Neuronal stem cell (in vitro differentiated cells): ENCODE results near the gene KCNJ6.

Source experiments
- DNase-seq: peaks from one replicate; pipeline ENCODE4 v3.0.0-alpha.2; 2013; ENCODE audit warnings: low spot score
- H2AFZ ChIP-seq: one replicate; pipeline ENCODE4 v1.6.1; 2013; ENCODE audit warnings: mild to moderate bottlenecking, low read length, inconsistent platforms
- H2AK5ac ChIP-seq: 2 replicates; pipeline ENCODE4 v1.6.1; 2013; ENCODE audit warnings: low read depth, mild to moderate bottlenecking, inconsistent platforms, low read length, moderate library complexity, mixed read lengths
- H2BK120ac ChIP-seq: 2 replicates; pipeline ENCODE4 v1.6.1; 2013; ENCODE audit warnings: low read depth, mild to moderate bottlenecking, inconsistent platforms, low read length, moderate library complexity, mixed read lengths
- H2BK12ac ChIP-seq: one replicate; pipeline ENCODE4 v1.6.1; 2013; ENCODE audit warnings: low read length, inconsistent platforms
- H2BK15ac ChIP-seq: 2 replicates; pipeline ENCODE4 v1.6.1; 2013; ENCODE audit warnings: mild to moderate bottlenecking, low read length, inconsistent platforms, mixed read lengths
- H2BK5ac ChIP-seq: one replicate; pipeline ENCODE4 v1.6.1; 2013; ENCODE audit warnings: inconsistent platforms, mild to moderate bottlenecking, low read length, moderate library complexity
- H3K14ac ChIP-seq: one replicate; pipeline ENCODE4 v1.6.1; 2013; ENCODE audit warnings: low read length, inconsistent platforms
- H3K18ac ChIP-seq: 2 replicates; pipeline ENCODE4 v1.6.1; 2013; ENCODE audit warnings: low read length, inconsistent platforms
- H3K23ac ChIP-seq: 2 replicates; pipeline ENCODE4 v1.6.1; 2013; ENCODE audit warnings: low read depth, mild to moderate bottlenecking, mixed read lengths, low read length, inconsistent platforms; ENCODE audit not compliant: poor library complexity
- H3K27ac ChIP-seq: replicated peaks from 3 replicates; pipeline ENCODE4 v1.5.1; 2013; ENCODE audit warnings: low read length, inconsistent platforms
- H3K27me3 ChIP-seq, 3 experiments: 2 replicates each; pipeline ENCODE4 v1.6.1; 2013; ENCODE audit warnings: low read length in 3 of 3, mild to moderate bottlenecking in 2 of 3, inconsistent platforms in 1 of 3, low read depth in 1 of 3, mixed read lengths in 1 of 3, moderate library complexity in 1 of 3; ENCODE audit not compliant: control insufficient read depth in 3 of 3, insufficient read depth in 3 of 3
- H3K36me3 ChIP-seq, 2 donors: replicated peaks in 1 of 2; 2 replicates each; pipeline ENCODE4 v1.6.1; 2013; ENCODE audit warnings: low read length in 2 of 2; ENCODE audit not compliant: control insufficient read depth in 2 of 2, insufficient read depth in 2 of 2
- H3K4ac ChIP-seq: 2 replicates; pipeline ENCODE4 v1.6.1; 2013; ENCODE audit warnings: inconsistent platforms, mild to moderate bottlenecking, low read length, moderate library complexity
- H3K4me1 ChIP-seq, 2 donors: 1 replicate in 1 of 2; 2 replicates in 1 of 2; pipeline ENCODE4 v1.6.1; 2013; ENCODE audit warnings: low read length in 2 of 2, low read depth in 1 of 2; ENCODE audit not compliant: control insufficient read depth in 2 of 2, insufficient read depth in 1 of 2
- H3K4me2 ChIP-seq: one replicate; pipeline ENCODE4 v1.6.1; 2013; ENCODE audit warnings: mild to moderate bottlenecking, low read length, inconsistent platforms; ENCODE audit not compliant: insufficient read depth, poor library complexity, severe bottlenecking
- H3K4me3 ChIP-seq, 2 donors: 2 replicates each; pipeline ENCODE4 v1.5.1; 2013; ENCODE audit warnings: low read length in 2 of 2, mild to moderate bottlenecking in 2 of 2, inconsistent platforms in 1 of 2, moderate library complexity in 1 of 2
- H3K79me1 ChIP-seq: one replicate; pipeline ENCODE4 v1.6.1; 2013; ENCODE audit warnings: low read depth, mild to moderate bottlenecking, inconsistent platforms, low read length, moderate library complexity
- H3K9ac ChIP-seq: one replicate; pipeline ENCODE4 v1.6.1; 2013; ENCODE audit warnings: mild to moderate bottlenecking, low read depth, low read length, inconsistent platforms; ENCODE audit not compliant: poor library complexity
- H3K9me3 ChIP-seq, 2 donors: replicated peaks in 1 of 2; 2 replicates each; pipeline versions ENCODE3 to v1.6.1; 2013; ENCODE audit warnings: low read length in 2 of 2, mild to moderate bottlenecking in 2 of 2, inconsistent platforms in 1 of 2, low read depth in 1 of 2, mixed read lengths in 1 of 2, moderate library complexity in 1 of 2; ENCODE audit not compliant: control insufficient read depth in 2 of 2, insufficient read depth in 1 of 2
- H4K8ac ChIP-seq: one replicate; pipeline ENCODE4 v1.6.1; 2013; ENCODE audit warnings: low read depth, mild to moderate bottlenecking, inconsistent platforms, low read length, moderate library complexity
- H4K91ac ChIP-seq: one replicate; pipeline ENCODE4 v1.6.1; 2013; ENCODE audit warnings: low read length, low read depth, mild to moderate bottlenecking, inconsistent platforms; ENCODE audit not compliant: poor library complexity
- WGBS, 2 donors: extraction: QIAGEN DNeasy Blood & Tissue Kit; methylation state at CpG; one replicate each; pipeline ENCODE4 v1.1.7; 2013; ENCODE audit warnings: missing lambda C conversion rate in 2 of 2, mixed read lengths in 1 of 2; ENCODE audit not compliant: insufficient read length in 2 of 2, insufficient replicate concordance in 1 of 2; ENCODE audit errors: extremely low coverage in 2 of 2; 5-methylcytosine and 5-hydroxymethylcytosine counted together

The KCNJ6 gene

GRCh38 chr21:37888659-37889058, 27.6 kb downstream of the KCNJ6 start:
- H3K14ac ChIP-seq = no peak overlapping the region
- H3K79me1 ChIP-seq = no peaks in the 10 kb centered on the region
- no CpG with 5 or more reads among the region's 6 CpGs for WGBS, 2 donors
- H3K4ac ChIP-seq = no peak overlapping the region
- H3K9me3 ChIP-seq = peaks cover 0 to 2% of the 10 kb centered on the region in 2 donors
- H3K4me2 ChIP-seq = no peak overlapping the region
- H2AK5ac ChIP-seq = no peak overlapping the region
- H3K4me3 ChIP-seq = no peak overlapping the region
- H2BK12ac ChIP-seq = no peak overlapping the region
- H3K23ac ChIP-seq = no peak overlapping the region
- H4K91ac ChIP-seq = no peak overlapping the region
- H4K8ac ChIP-seq = no peak overlapping the region
- H3K4me1 ChIP-seq = peaks cover 0 to 7% of the 10 kb centered on the region in 2 donors
- no peaks in the 10 kb centered on the region for H3K27me3 ChIP-seq
- no peaks in the 10 kb centered on the region for H3K36me3 ChIP-seq
- no peak overlapping the region for H3K27ac ChIP-seq
- H2BK120ac ChIP-seq = no peak overlapping the region
- no peak for DNase-seq
- no peak overlapping the region for H3K18ac ChIP-seq
- H2BK5ac ChIP-seq = no peak overlapping the region
- no peak overlapping the region for H2BK15ac ChIP-seq
- H3K9ac ChIP-seq = no peak overlapping the region
- H2AFZ ChIP-seq = no peak overlapping the region

GRCh38 chr21:37886726-37887299, 29.4 kb downstream of the KCNJ6 start:
- H2BK5ac ChIP-seq = no peak overlapping the region
- no peak overlapping the region for H2AK5ac ChIP-seq
- no peak overlapping the region for H3K23ac ChIP-seq
- no peak overlapping the region for H3K14ac ChIP-seq
- no peaks in the 10 kb centered on the region for H3K79me1 ChIP-seq
- no peaks in the 10 kb centered on the region for H3K27me3 ChIP-seq
- peaks cover 0 to 1% of the 10 kb centered on the region in 2 donors for H3K4me1 ChIP-seq
- WGBS, 2 donors = no CpG with 5 or more reads among the region's 3 CpGs
- no peak for DNase-seq
- H4K91ac ChIP-seq = no peak overlapping the region
- no peak overlapping the region for H2AFZ ChIP-seq
- no peak overlapping the region for H4K8ac ChIP-seq
- H3K9me3 ChIP-seq = peaks cover 0 to 2% of the 10 kb centered on the region in 2 donors
- no peak overlapping the region for H3K18ac ChIP-seq
- H3K4ac ChIP-seq = no peak overlapping the region
- no peak overlapping the region for H3K27ac ChIP-seq
- H3K36me3 ChIP-seq = no peaks in the 10 kb centered on the region
- H3K9ac ChIP-seq = no peak overlapping the region
- H3K4me3 ChIP-seq = no peak overlapping the region
- H2BK12ac ChIP-seq = no peak overlapping the region
- no peak overlapping the region for H2BK120ac ChIP-seq
- no peak overlapping the region for H2BK15ac ChIP-seq
- H3K4me2 ChIP-seq = no peak overlapping the region

GRCh38 chr21:37886120-37886519, 30.1 kb downstream of the KCNJ6 start:
- Histone ChIP-seq H3K27me3 (no peaks in the 10 kb centered on the region), H2AK5ac (no peak overlapping the region), H3K14ac (no peak overlapping the region), H3K36me3 (no peaks in the 10 kb centered on the region), H2BK15ac (no peak overlapping the region), H3K4ac (no peak overlapping the region), H3K4me3 (no peak overlapping the region), H3K23ac (no peak overlapping the region), H3K79me1 (no peaks in the 10 kb centered on the region), H2BK120ac (no peak overlapping the region), H3K4me1 (no peaks in the 10 kb centered on the region), H2AFZ (no peak overlapping the region), H3K4me2 (no peak overlapping the region), H2BK12ac (no peak overlapping the region), H3K18ac (no peak overlapping the region), H4K8ac (no peak overlapping the region), H4K91ac (no peak overlapping the region), H2BK5ac (no peak overlapping the region), H3K9me3 (peaks cover 0 to 2% of the 10 kb centered on the region in 2 donors), H3K9ac (no peak overlapping the region), H3K27ac (no peak overlapping the region)
- no peak for DNase-seq
- WGBS, 2 donors = no CpG with 5 or more reads among the region's 1 CpG

- no peak overlapping the region for H3K9ac ChIP-seq
- H2BK12ac ChIP-seq = no peak overlapping the region
- H3K23ac ChIP-seq = no peak overlapping the region
- H2AFZ ChIP-seq = no peak overlapping the region
- peaks cover 0 to 2% of the 10 kb centered on the region in 2 donors for H3K4me1 ChIP-seq
- no peak overlapping the region for H3K4ac ChIP-seq
- WGBS, 2 donors = no CpG with 5 or more reads among the region's 7 CpGs
- H2BK120ac ChIP-seq = no peak overlapping the region
- H4K91ac ChIP-seq = no peak overlapping the region
- no peaks in the 10 kb centered on the region for H3K9me3 ChIP-seq
- no peak for DNase-seq
- no peak overlapping the region for H4K8ac ChIP-seq
- H2BK15ac ChIP-seq = no peak overlapping the region
- no peaks in the 10 kb centered on the region for H3K27me3 ChIP-seq
- peak overlapping the region; percentile 20 for H3K18ac ChIP-seq
- no peaks in the 10 kb centered on the region for H3K79me1 ChIP-seq
- no peak overlapping the region for H3K14ac ChIP-seq
- H2BK5ac ChIP-seq = no peak overlapping the region
- H3K4me3 ChIP-seq = no peak overlapping the region
- H3K4me2 ChIP-seq = no peak overlapping the region
- H3K27ac ChIP-seq = no peak overlapping the region
- no peak overlapping the region for H2AK5ac ChIP-seq
- no peaks in the 10 kb centered on the region for H3K36me3 ChIP-seq
Measured at GRCh38 chr21:37878946-37879660, 37.2 kb downstream of the KCNJ6 start.
